PC-3 (cell line): ENCODE measurements around the gene EHD4.

ENCODE experiments used
- EZH2phosphoT487 ChIP-seq: fragments of 300-600 bp; sonication (generic); IDR thresholded peaks from 2 replicates; pipeline ENCODE4 v1.6.1; 2018; ENCODE audit warnings: mild to moderate bottlenecking, antibody characterized with exemption, low read length, borderline replicate concordance
- TF ChIP-seq, protein P1 (sequence below): fragments of 300-600 bp; sonication (generic); conservative IDR thresholded peaks from 2 replicates; pipeline ENCODE4 v1.5.1; 2017; ENCODE audit warnings: antibody characterized with exemption, low read depth, mild to moderate bottlenecking, low read length

DNA sequence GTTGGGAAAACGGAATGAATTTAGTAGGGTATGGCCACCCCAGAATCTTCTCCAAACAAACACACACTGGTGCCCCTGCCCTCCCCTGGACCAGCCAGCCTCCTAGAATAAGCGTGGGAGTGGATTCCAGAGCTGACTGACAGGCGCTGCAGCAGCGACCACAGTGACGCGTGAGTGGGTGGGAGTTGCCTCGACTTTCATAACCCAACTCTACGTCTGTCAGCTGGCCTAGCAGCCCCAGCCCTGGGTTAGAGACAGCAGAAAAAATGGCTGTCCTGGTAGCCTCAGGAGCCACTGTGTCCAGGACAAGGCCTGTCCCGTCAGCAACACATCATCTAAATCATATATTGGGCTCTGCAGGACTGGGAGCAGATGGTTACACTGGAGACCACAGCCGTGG lies 123.7 kb downstream of the EHD4 start:
- TF ChIP-seq, protein P1, sequence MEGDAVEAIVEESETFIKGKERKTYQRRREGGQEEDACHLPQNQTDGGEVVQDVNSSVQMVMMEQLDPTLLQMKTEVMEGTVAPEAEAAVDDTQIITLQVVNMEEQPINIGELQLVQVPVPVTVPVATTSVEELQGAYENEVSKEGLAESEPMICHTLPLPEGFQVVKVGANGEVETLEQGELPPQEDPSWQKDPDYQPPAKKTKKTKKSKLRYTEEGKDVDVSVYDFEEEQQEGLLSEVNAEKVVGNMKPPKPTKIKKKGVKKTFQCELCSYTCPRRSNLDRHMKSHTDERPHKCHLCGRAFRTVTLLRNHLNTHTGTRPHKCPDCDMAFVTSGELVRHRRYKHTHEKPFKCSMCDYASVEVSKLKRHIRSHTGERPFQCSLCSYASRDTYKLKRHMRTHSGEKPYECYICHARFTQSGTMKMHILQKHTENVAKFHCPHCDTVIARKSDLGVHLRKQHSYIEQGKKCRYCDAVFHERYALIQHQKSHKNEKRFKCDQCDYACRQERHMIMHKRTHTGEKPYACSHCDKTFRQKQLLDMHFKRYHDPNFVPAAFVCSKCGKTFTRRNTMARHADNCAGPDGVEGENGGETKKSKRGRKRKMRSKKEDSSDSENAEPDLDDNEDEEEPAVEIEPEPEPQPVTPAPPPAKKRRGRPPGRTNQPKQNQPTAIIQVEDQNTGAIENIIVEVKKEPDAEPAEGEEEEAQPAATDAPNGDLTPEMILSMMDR, result no peak
- TF ChIP-seq EZH2phosphoT487, result no peak
